AG04449 (cell line): Measurements from ENCODE around the gene TRAK1.

Source experiments
- CTCF ChIA-PET: fragments of 350-600 bp; formaldehyde crosslinking; extraction: SDS; loops from one replicate; lab custom pipeline; 2021; ENCODE audit warnings: antibody characterized with exemption; lab: Yijun Ruan, JAX
- POLR2A ChIA-PET: fragments of 400-600, 350-600 bp; formaldehyde crosslinking; extraction: SDS; loops from one replicate; lab custom pipeline; 2020; ENCODE audit warnings: antibody characterized with exemption, inconsistent platforms; lab: Yijun Ruan, JAX
- DNase-seq: peaks from one replicate; pipeline ENCODE4 v3.0.0-alpha.2; 2010; ENCODE audit warnings: low read depth, low spot score
- H3K4me3 ChIP-seq: 2 replicates; pipeline ENCODE4 v1.5.1; 2011; ENCODE audit warnings: low read depth, mild to moderate bottlenecking, control low read depth, low read length
- CTCF ChIP-seq: IDR thresholded peaks from one replicate; pipeline ENCODE4 v1.5.1; 2011; ENCODE audit warnings: mild to moderate bottlenecking, moderate library complexity, low read length, control low read depth, inconsistent platforms; ENCODE audit not compliant: insufficient read depth; ENCODE audit errors: missing control alignments

TRAK1 gene

GRCh38 chr3:42246091-42246490 lies 154.9 kb downstream of the TRAK1 start:
- CTCF ChIA-PET, result interaction anchor here (0.9 to 7.3 kb wide), 11 partner anchors 9 to 302 kb away, joined by 3 to 154 read pairs (median 9); no protein-coding TSS in a partner anchor
- no peak for TF ChIP-seq CTCF
- H3K4me3 ChIP-seq, result no peak overlapping the region
- DNase-seq, result no peak
- POLR2A ChIA-PET, result no interaction called here

GRCh38 chr3:42247576-42248027 lies 156.4 kb downstream of the TRAK1 start:
- no peak for DNase-seq
- ChIA-PET POLR2A (no interaction called here), CTCF (interaction anchor here (0.6 to 7.3 kb wide), 25 partner anchors 13 to 498 kb away, joined by 3 to 154 read pairs (median 4); no protein-coding TSS in a partner anchor)
- H3K4me3 ChIP-seq, result no peak overlapping the region
- peak; percentile 66 for TF ChIP-seq CTCF

- CTCF ChIA-PET, result interaction anchor here (0.6 to 7.3 kb wide), 4 partner anchors 21 to 298 kb away, joined by 3 to 107 read pairs (median 19); no protein-coding TSS in a partner anchor
- TF ChIP-seq CTCF, result no peak
- POLR2A ChIA-PET, result no interaction called here
- H3K4me3 ChIP-seq, result no peak overlapping the region
- no peak for DNase-seq
Measured at GRCh38 chr3:42250761-42251160, 159.6 kb downstream of the TRAK1 start.

GRCh38 chr3:42254566-42254965 lies 163.4 kb downstream of the TRAK1 start:
- no peak for DNase-seq
- ChIA-PET CTCF (interaction anchor here (1.4 to 2.4 kb wide), 4 partner anchors 8 to 189 kb away, joined by 3 to 14 read pairs (median 8); no protein-coding TSS in a partner anchor), POLR2A (no interaction called here)
- H3K4me3 ChIP-seq, result no peak overlapping the region
- TF ChIP-seq CTCF, result no peak

- ChIA-PET CTCF (interaction anchor here (1.4 to 2.4 kb wide), 2 partner anchors 8 to 188 kb away, joined by 3 to 14 read pairs; no protein-coding TSS in a partner anchor), POLR2A (no interaction called here)
- TF ChIP-seq CTCF, result no peak
- no peak overlapping the region for H3K4me3 ChIP-seq
- DNase-seq, result no peak
Measured at GRCh38 chr3:42256135-42256819, 165.1 kb downstream of the TRAK1 start.

- ChIA-PET CTCF (no interaction called here), POLR2A (no interaction called here)
- no peak overlapping the region for H3K4me3 ChIP-seq
- TF ChIP-seq CTCF, result no peak
- no peak for DNase-seq
Measured at GRCh38 chr3:42257007-42257406, 165.8 kb downstream of the TRAK1 start.
